ENCODE measurements around the gene THOC1.

The THOC1 gene

GRCh38 chr18:273525-273924 lies 5.7 kb upstream of the THOC1 start:
- no peak for DNase-seq

DNA sequence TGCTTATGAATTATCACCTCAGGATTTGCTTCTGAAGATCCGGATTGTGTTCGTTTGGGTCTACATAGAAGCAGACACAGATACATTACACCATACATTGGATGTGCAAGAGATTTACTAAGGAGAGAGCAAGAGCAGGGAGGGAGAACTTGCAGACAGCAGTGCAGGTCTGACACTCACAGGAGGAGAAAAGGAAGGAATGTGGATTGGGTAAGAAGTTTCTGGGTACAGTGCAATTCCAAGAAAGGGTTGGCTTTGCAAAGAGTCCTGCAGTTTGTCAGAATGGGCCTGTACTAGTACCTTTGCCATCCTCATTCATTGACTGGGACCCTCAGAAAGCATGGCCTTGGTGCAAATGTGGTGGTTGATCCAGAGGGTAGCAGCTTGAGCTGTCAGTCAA lies 4.8 kb upstream of the THOC1 start:
- no peak for DNase-seq

DNA sequence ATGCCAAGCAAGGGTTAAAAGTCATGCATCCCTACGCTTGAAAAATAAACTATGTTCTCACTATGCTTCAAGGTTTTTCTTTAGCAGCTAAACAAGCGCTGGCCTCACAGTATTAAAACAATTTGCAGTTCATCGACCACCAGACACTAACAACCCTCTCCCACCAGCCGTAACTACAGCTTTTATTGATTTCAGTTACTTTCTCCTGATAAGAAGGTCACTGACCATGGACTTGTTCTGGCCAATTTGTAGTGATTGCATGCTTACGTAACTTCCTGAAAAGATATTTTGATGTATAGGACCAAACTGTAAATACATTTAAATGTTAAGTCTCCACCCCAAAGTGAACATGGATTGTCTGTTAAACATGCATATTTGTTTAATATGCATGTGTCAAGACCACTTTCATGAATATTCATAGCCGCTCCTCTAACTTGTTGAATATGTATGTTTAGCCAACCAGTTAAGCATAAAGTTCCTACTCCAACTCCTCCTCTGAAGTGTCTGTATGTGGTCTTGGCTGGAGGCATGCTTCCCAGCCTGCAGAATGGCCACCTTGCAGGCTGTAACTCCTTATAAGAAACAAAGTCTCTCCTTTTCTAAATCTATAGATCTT lies 1.7 kb upstream of the THOC1 start:
- DNase-seq, result peak in 1 of 2 donors; percentile 10

- DNase-seq, result no peak
Measured at GRCh38 chr18:267380-267687, 513 bp downstream of the THOC1 start.

DNA sequence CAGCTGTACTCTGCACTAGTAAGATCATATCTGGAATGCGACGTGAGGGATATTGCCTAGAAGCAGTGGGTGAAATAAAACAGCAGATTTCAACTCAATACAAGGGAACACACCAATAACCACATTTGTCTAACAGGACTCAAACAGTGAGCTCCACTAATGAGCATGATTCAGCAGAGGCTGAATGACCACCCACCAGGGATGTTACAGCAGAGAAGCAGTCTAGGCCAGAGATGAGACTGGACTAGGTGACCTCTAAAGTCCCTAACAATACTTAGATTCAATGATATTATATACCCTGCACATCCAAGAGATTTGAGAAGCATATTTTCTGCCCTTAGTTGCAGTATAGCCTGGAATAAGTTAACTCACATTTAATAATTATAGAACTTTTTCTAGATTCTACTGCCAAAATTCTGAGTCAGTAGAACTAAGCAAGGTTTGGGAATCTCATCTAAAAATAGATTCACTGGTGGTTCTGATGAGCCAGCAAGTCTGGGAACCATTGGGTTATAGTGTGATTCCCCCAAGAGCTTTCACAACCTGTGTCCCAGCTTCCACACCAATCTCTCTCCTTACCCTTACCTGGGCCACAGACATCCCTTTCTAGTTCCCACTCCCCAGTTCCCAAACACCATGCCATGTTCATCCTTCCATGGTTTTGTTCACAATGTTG lies 6.3 kb downstream of the THOC1 start:
- DNase-seq, result no peak

GRCh38 chr18:260547-260946 lies 7.3 kb downstream of the THOC1 start:
- no peak for DNase-seq

DNA sequence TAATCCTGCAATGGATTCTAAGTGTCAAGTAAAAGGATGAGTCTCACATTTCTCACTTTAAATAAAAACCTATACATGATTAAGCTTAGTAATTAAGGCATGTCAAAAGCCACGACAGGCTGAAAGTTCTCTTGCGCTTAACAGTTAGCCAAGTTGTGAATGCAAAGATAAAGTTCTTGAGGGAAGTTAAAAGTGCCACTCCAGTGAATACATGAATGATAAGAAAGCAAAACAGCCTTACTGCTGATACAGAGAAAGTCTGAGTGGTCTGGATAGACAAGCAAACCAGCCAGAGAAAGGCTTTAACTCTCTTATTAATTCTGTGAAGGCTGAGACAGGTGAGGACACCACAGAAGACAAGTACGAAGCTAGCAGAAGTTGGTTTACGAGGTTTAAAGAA lies 12.7 kb downstream of the THOC1 start:
- DNase-seq, result no peak

DNA sequence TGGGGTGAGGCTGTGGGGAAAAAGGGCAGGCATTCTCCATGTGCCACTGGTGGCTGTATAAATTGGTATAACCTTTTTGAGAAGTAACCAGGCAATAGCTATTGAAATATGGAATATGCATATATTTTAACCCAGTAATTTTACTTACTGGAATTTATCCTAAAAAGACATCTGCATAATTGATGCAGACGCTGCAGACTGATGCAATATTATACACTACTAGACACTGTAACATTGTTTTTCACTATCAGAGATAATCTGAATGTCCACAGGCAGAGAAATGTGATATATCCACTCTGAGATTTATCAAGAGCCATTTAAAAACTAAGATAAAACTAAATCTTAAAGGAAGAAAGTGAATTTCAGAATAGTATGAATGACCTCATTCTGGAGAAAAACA lies 14.7 kb downstream of the THOC1 start:
- no peak for DNase-seq

DNA sequence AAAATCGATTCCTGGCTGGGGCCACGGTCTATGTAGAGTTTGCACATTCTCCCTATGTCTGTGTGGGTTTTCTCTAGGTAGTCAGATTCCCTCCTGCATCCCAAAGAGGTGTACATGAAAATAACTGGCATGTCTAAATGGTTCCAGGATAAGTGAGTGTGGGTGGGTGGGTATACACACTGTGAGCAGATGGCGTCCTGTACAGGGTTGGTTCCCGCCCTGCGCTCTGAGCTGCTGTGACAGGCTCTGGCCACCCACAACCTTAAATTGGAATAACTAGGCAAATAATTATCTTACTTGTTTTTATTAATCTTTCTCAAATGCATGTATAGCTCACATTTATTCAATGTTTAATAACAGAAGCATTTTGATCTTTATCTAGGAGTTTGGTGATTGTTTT lies 16.3 kb downstream of the THOC1 start:
- DNase-seq, result no peak

DNA sequence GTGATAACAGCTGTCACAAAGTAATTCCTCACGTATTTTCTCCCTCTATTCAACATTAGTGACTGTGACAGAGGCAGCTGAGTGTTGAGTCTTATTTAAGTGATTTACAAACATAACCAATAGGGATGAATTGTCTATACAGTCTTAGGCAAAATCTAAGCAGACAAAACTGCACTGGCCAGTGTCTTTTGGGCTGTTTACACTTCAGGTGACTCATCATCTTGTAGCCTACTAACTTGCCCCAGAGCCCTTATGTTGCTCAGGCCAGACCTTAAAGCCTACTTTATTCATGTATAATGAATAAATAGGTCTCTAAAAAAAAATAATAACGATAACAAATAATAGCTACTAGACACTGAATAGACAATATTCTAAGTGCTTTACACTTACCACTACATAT lies 17.2 kb downstream of the THOC1 start:
- DNase-seq, result no peak

DNA sequence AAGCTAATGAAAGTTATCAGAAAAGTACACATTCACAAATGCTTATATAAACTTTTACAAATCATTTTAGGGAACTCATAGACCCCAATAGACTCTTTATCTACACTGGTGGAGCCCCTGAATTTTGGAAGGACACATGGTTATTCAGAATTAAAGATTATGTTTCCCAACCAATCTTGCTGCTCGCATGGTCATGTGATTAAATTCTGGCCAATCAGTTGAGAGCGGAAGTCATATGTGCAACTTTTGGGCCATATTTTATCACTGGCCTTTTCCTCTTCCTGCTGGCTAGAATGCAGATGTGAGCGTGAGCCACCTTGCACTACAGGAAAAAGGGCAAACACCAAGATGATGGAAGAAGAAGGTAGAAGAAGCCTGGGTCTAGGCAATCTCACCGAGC lies 19.8 kb downstream of the THOC1 start:
- DNase-seq, result no peak

GRCh38 chr18:245282-245847 lies 22.5 kb downstream of the THOC1 start:
- DNase-seq, result no peak

DNA sequence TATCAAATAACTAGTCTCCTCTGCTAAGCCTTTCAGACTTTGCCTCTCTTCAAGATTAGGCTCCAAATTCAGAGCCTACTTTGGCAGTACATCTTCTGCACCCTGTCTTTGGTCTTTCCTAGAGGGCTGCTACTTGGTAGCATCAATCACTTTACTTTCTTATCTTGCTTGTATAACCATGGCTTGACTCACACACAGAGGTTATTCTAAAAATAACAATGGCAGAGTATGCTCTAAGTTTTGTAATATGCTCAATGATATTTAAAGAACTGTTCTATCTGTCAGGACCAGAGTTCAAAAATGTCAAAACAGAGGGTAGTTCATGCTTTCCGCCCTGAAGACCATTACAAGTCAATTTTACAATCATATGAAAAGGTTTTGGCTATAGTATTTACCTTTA lies 27.7 kb downstream of the THOC1 start:
- DNase-seq, result no peak

DNA sequence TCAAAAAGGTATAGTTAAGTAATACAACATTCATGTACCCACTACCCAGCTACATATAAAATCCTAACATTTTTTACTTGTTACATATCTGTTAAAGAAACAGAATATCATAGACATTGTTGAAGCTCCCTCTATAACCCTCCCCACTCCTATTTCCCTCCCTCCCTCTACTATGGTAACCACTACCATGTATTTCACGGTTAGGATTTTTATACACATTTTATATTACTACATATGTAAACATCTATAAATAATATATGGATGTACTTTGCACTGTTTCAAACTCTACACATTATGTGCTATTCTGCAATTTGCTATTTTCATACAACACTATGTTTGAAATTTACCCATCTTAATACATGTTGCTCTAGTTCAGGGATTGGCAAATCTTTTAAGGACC lies 36.3 kb downstream of the THOC1 start:
- no peak for DNase-seq

- no peak for DNase-seq
Measured at GRCh38 chr18:228586-228985, 39.3 kb downstream of the THOC1 start.

GRCh38 chr18:227902-228301 lies 39.9 kb downstream of the THOC1 start:
- DNase-seq, result no peak

DNA sequence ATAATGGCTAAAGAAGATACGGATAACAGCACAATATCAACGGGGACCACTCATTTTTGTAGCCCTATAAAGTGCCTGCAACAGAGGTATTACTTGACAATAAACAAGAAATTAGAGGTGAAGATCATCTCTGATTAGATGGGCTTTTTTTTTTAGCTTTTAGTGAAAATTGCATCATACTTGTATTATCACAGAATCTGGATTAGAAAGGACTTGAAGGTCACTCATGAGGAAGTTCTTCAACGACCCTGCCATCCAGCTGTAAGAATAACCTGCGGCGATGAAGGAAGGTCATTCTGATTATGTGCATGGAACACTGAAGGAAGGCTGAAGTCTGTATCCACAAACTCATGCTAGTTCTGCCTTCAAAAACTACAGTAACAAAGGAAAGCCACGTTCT lies 40.5 kb downstream of the THOC1 start:
- DNase-seq, result no peak

- DNase-seq, result no peak
Measured at GRCh38 chr18:225745-226144, 42.1 kb downstream of the THOC1 start.

DNA sequence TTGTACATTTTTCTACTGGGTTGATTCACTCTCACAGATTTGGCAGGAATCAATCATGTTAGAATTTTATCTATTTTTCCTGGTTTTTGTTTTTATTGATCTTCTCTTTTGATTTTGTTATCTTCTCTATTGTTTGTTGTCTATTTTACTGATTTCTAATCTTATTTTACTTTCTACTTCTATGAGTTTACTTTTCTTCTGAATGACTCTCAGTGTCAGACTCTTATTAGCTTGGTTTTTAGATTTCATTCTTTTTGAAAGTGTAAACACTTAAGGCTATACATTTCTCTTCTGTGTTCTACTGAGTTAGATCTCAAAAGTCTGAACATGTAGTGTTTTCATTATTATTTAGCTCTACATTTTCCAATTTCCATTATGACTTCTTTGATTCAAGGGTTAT lies 47.1 kb downstream of the THOC1 start:
- no peak for DNase-seq

GRCh38 chr18:217532-218336 lies 50.1 kb downstream of the THOC1 start:
- DNase-seq, result no peak

DNA sequence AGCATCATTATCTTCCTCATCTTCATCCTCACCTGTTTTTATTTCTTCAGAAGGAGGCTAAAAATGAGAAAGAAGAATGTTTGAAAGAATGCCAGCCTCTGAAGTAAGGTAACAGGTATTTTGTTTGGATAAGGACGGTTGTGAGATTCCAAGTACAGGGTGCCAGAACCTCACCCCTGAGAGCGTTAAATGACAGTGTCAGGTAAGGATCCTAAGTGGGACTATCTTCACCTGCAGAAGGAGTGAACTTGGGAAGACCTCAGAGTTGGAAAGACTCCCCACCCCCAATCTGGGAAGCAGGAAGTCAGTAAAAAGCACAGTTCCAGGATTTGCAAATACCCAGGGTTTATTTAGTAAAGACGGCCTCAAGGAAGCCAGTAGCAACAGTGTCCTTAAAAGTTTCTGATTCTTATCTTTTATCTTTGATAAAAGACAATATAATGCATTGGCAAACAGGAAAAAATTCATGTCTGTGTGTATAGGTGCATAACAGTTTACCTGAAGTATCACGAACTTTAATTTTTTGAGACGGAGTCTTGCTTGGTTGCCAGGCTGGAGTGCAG lies 52.3 kb downstream of the THOC1 start:
- no peak for DNase-seq

DNA sequence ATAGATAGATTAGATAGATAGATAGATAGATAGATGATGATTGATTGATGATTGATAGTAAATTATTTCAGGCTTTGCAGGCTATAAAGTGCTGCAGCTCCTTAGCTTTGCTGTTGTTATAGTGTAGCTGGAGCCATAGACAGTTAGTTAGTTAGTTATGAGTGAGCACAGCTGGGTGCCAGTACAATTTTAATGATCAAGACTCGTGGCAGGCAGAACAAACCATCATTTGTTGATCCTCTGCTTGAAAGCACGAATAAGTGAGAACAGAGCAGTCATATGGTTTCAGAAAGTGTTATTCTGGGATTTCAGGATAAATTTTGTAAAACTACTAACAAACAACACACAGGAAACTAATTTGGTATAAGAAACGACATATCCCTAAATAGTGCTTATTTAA lies 53.9 kb downstream of the THOC1 start:
- no peak for DNase-seq

- no peak for DNase-seq
Measured at GRCh38 chr18:213505-213904, 54.3 kb downstream of the THOC1 start.

DNA sequence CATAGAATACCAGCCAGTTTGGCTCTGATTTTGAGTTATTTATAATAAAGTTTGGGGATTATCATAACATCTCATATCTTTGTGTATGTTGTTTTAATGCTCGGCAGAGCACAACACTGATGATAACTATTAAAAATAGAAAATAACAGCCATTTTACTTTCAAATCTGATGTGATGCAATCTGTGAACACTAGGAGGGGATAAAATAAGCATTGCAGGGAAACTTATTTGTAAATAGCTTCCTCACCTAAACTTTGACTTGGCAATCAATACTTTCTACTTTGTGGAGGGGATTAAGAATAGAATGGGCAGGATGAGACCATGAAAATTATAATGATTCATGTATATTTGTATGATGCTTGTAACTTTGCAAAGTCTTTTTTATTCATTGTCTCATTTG lies 55.1 kb downstream of the THOC1 start:
- no peak for DNase-seq
